H7 (cell line): ENCODE results near the gene TRIM24. TPM values are rescaled to one million over a fixed set of nuclear protein-coding genes. Genes with fewer than 3 reads are reported as not detected.

Experiments used
- total RNA-seq: library from RNA; depleted of rRNA; stranded (reverse); fragments of >200 nt; shearing (Covaris generic); gene quantifications from 2 replicates; pipeline ENCODE4 v1.2.3, GENCODE V29; 2014; rRNA removed

The TRIM24 gene
- total RNA-seq, 1 experiment from 2014 or later = 102 TPM

Other genes with a start within 250 kb of the TRIM24 start
- gene SVOPL, start 241.1 kb downstream of the TRIM24 start, total RNA-seq = 0.33 and 2.3 TPM in 2 replicates